H1 (cell line): Measurements from ENCODE around the gene ERI3. TPM values are rescaled to one million over a fixed set of nuclear protein-coding genes. Genes with fewer than 3 reads are reported as not detected.

Experiments used
- CTCF ChIA-PET: fragments of 300-600 bp; sonication (Branson Sonifier 250); formaldehyde crosslinking; loops from one replicate; lab custom pipeline; 2021; ENCODE audit not compliant: partially characterized antibody; lab: Charles Lee
- POLR2A ChIA-PET: fragments of 300-600 bp; sonication (Branson Sonifier 250); formaldehyde crosslinking; loops from one replicate; lab custom pipeline; 2021; ENCODE audit warnings: inconsistent platforms; ENCODE audit not compliant: partially characterized antibody; lab: Charles Lee
- DNase-seq, 2 experiments: peaks; one replicate each; pipeline versions ENCODE4 v3.0.0 to v3.0.0-alpha.2; 2010 to 2022; ENCODE audit warnings: low spot score in 2 of 2, low read depth in 1 of 2, mixed read lengths in 1 of 2
- FAIRE-seq: peaks from 2 replicates; lab custom pipeline; 2011; peaks lifted over from hg19 to GRCh38; lab: Jason Lieb, UNC
- H2AFZ ChIP-seq: 2 replicates; pipeline ENCODE4 v1.8.1; 2012; ENCODE audit warnings: low read length, inconsistent platforms
- H2AK5ac ChIP-seq: 2 replicates; pipeline ENCODE4 v1.6.1; 2013; ENCODE audit warnings: low read depth, low read length
- H2BK120ac ChIP-seq: replicated peaks from 2 replicates; pipeline ENCODE3; 2013; ENCODE audit warnings: low read depth, low read length, inconsistent platforms
- H2BK12ac ChIP-seq: 2 replicates; pipeline ENCODE4 v1.6.1; 2013; ENCODE audit warnings: low read depth, low read length
- H2BK15ac ChIP-seq: 2 replicates; pipeline ENCODE4 v1.6.1; 2013; ENCODE audit warnings: low read length
- H2BK20ac ChIP-seq: 2 replicates; pipeline ENCODE4 v1.6.1; 2013; ENCODE audit warnings: low read length
- H2BK5ac ChIP-seq: 2 replicates; pipeline ENCODE4 v1.6.1; 2013; ENCODE audit warnings: low read depth, low read length
- H3K14ac ChIP-seq: 2 replicates; pipeline ENCODE4 v1.6.1; 2013; ENCODE audit warnings: inconsistent platforms; ENCODE audit not compliant: insufficient read length
- H3K18ac ChIP-seq: 2 replicates; pipeline ENCODE4 v1.6.1; 2013; ENCODE audit warnings: low read length; ENCODE audit errors: extremely low read depth
- H3K23ac ChIP-seq: 2 replicates; pipeline ENCODE4 v1.6.1; 2013; ENCODE audit warnings: inconsistent platforms; ENCODE audit not compliant: insufficient read length
- H3K23me2 ChIP-seq: 2 replicates; pipeline ENCODE4 v1.6.1; 2013; ENCODE audit warnings: low read depth, low read length
- H3K27ac ChIP-seq: 2 replicates; pipeline ENCODE4 v1.6.1; 2011; ENCODE audit warnings: low read depth, low read length, inconsistent platforms
- H3K27me3 ChIP-seq, 4 experiments: replicated peaks in 1 of 4; 1 replicate in 1 of 4; 2 replicates in 3 of 4; pipeline versions ENCODE4 v1.6.1 to v1.8.1; 2011 to 2013; ENCODE audit warnings: low read length in 3 of 4, mild to moderate bottlenecking in 3 of 4, inconsistent platforms in 2 of 4, mixed read lengths in 2 of 4, moderate library complexity in 1 of 4; ENCODE audit not compliant: control insufficient read depth in 3 of 4, insufficient read depth in 3 of 4; ENCODE audit errors: extremely low read depth in 1 of 4
- H3K36me3 ChIP-seq, 4 experiments: 2 replicates each; pipeline versions ENCODE4 v1.6.1 to v1.8.1; 2011 to 2013; ENCODE audit warnings: mild to moderate bottlenecking in 4 of 4, low read length in 3 of 4, moderate library complexity in 2 of 4, control low read depth in 1 of 4, inconsistent platforms in 1 of 4; ENCODE audit not compliant: insufficient read depth in 4 of 4, control insufficient read depth in 2 of 4
- H3K4ac ChIP-seq: replicated peaks from 2 replicates; pipeline ENCODE3; 2013; ENCODE audit warnings: low read length, low read depth, mixed read lengths, inconsistent platforms; ENCODE audit not compliant: insufficient read length
- H3K4me1 ChIP-seq, 4 experiments: replicated peaks in 1 of 4; 1 replicate in 1 of 4; 2 replicates in 3 of 4; pipeline versions ENCODE4 v1.6.1 to v1.8.1; 2011 to 2013; ENCODE audit warnings: low read length in 3 of 4, inconsistent platforms in 2 of 4, mixed read lengths in 1 of 4; ENCODE audit not compliant: insufficient read depth in 4 of 4, control insufficient read depth in 3 of 4
- H3K4me2 ChIP-seq, 2 experiments: 2 replicates each; pipeline versions ENCODE4 v1.6.1 to v1.8.1; 2011 to 2013; ENCODE audit warnings: low read depth in 2 of 2, low read length in 2 of 2, control low read depth in 1 of 2, inconsistent platforms in 1 of 2, mild to moderate bottlenecking in 1 of 2; ENCODE audit not compliant: insufficient read depth in 1 of 2
- H3K4me3 ChIP-seq, 4 experiments: fragments of 200-600, 300-600 bp in 1 of 4; sonication (generic), shearing (Covaris generic), sonication (Bioruptor Twin) in 1 of 4; 2 replicates each; pipeline versions ENCODE4 v1.5.1 to v1.8.1; 2011 to 2016; ENCODE audit warnings: low read length in 4 of 4, low read depth in 3 of 4, control low read depth in 2 of 4, inconsistent platforms in 2 of 4, mild to moderate bottlenecking in 2 of 4, mixed read lengths in 1 of 4, moderate library complexity in 1 of 4; ENCODE audit not compliant: insufficient read depth in 2 of 4; ENCODE audit errors: extremely low read depth in 1 of 4
- H3K56ac ChIP-seq: replicated peaks from 2 replicates; pipeline ENCODE3; 2013; ENCODE audit warnings: low read depth, mild to moderate bottlenecking, mixed read lengths, low read length, inconsistent platforms; ENCODE audit not compliant: insufficient read length
- H3K79me1 ChIP-seq: 2 replicates; pipeline ENCODE4 v1.6.1; 2013; ENCODE audit warnings: low read depth, low read length, control low read depth
- H3K79me2 ChIP-seq, 2 experiments: 2 replicates each; pipeline versions ENCODE4 v1.6.1 to v1.8.1; 2012 to 2013; ENCODE audit warnings: low read length in 2 of 2, mild to moderate bottlenecking in 2 of 2, inconsistent platforms in 1 of 2; ENCODE audit not compliant: insufficient read depth in 2 of 2, control insufficient read depth in 1 of 2
- H3K9ac ChIP-seq, 4 experiments: replicated peaks in 1 of 4; 1 replicate in 1 of 4; 2 replicates in 3 of 4; pipeline versions ENCODE4 v1.6.1 to v1.8.1; 2011 to 2013; ENCODE audit warnings: low read depth in 3 of 4, low read length in 3 of 4, control low read depth in 2 of 4, mild to moderate bottlenecking in 2 of 4, moderate library complexity in 2 of 4, inconsistent platforms in 1 of 4; ENCODE audit errors: extremely low read depth in 1 of 4
- H3K9me3 ChIP-seq, 2 experiments: 2 replicates each; pipeline versions ENCODE4 v1.6.1 to v1.8.1; 2012 to 2013; ENCODE audit warnings: mild to moderate bottlenecking in 2 of 2, moderate library complexity in 2 of 2, control low read depth in 1 of 2, inconsistent platforms in 1 of 2, low read depth in 1 of 2, low read length in 1 of 2, mixed read lengths in 1 of 2; ENCODE audit not compliant: insufficient read depth in 2 of 2
- H4K20me1 ChIP-seq, 2 experiments: replicated peaks in 1 of 2; 2 replicates each; pipeline versions ENCODE3 to v1.8.1; 2011 to 2013; ENCODE audit warnings: inconsistent platforms in 2 of 2, low read length in 2 of 2, mild to moderate bottlenecking in 1 of 2; ENCODE audit not compliant: insufficient read depth in 2 of 2, control insufficient read depth in 1 of 2
- H4K5ac ChIP-seq: 2 replicates; pipeline ENCODE4 v1.6.1; 2013; ENCODE audit warnings: low read length, low read depth, mixed read lengths, inconsistent platforms; ENCODE audit not compliant: insufficient read length
- H4K8ac ChIP-seq: 2 replicates; pipeline ENCODE4 v1.8.0; 2013; ENCODE audit warnings: mild to moderate bottlenecking, moderate library complexity, low read length, inconsistent platforms; ENCODE audit not compliant: insufficient read depth; ENCODE audit errors: extremely low read depth
- H4K91ac ChIP-seq: replicated peaks from 2 replicates; pipeline ENCODE3; 2013; ENCODE audit warnings: low read length, mixed read lengths, inconsistent platforms; ENCODE audit not compliant: insufficient read length
- CEBPB ChIP-seq: IDR thresholded peaks from 2 replicates; pipeline ENCODE4 v1.6.1; 2012; ENCODE audit warnings: low read depth, low read length
- CREB1 ChIP-seq: IDR thresholded peaks from 2 replicates; pipeline ENCODE4 v1.6.1; 2012; ENCODE audit warnings: inconsistent platforms
- GABPA ChIP-seq: IDR thresholded peaks from 2 replicates; pipeline ENCODE4 v1.6.1; 2011; ENCODE audit warnings: mild to moderate bottlenecking, low read length, moderate library complexity, borderline replicate concordance; ENCODE audit not compliant: insufficient read depth
- JUN ChIP-seq: IDR thresholded peaks from 2 replicates; pipeline ENCODE4 v1.6.1; 2011; ENCODE audit warnings: low read depth, mild to moderate bottlenecking, improper control_type of control experiment, low read length
- NRF1 ChIP-seq: IDR thresholded peaks from 2 replicates; pipeline ENCODE4 v1.6.1; 2011; ENCODE audit warnings: mild to moderate bottlenecking, low read depth, low read length, improper control_type of control experiment
- POU5F1 ChIP-seq: IDR thresholded peaks from 2 replicates; pipeline ENCODE4 v1.6.1; 2011; ENCODE audit warnings: low read depth, mild to moderate bottlenecking, low read length, moderate library complexity
- RFX5 ChIP-seq: IDR thresholded peaks from 2 replicates; pipeline ENCODE4 v1.6.1; 2011; ENCODE audit warnings: low read depth, low read length, improper control_type of control experiment, borderline replicate concordance
- RNF2 ChIP-seq: fragments of 200-900, 300-1000 bp; sonication (generic); IDR thresholded peaks from 2 replicates; pipeline ENCODE4 v1.7.1; 2016; ENCODE audit warnings: borderline replicate concordance, low read depth, mild to moderate bottlenecking, antibody characterized with exemption, low read length; ENCODE audit not compliant: poor library complexity, severe bottlenecking; ENCODE audit errors: missing control alignments
- SP1 ChIP-seq: IDR thresholded peaks from 2 replicates; pipeline ENCODE4 v1.6.1; 2011; ENCODE audit warnings: low read depth, low read length
- SP4 ChIP-seq: IDR thresholded peaks from 2 replicates; pipeline ENCODE4 v1.6.1; 2012; ENCODE audit warnings: low read length, inconsistent platforms
- WGBS, 2 experiments: shearing (Covaris generic) in 1 of 2; methylation state at CpG; one replicate each; pipeline versions ENCODE4 v1.1.6 to v1.1.7; 2013 to 2015; ENCODE audit warnings: low lambda C conversion rate in 2 of 2, mixed read lengths in 2 of 2, inconsistent platforms in 1 of 2, low coverage in 1 of 2, missing lambda C conversion rate in 1 of 2; ENCODE audit not compliant: insufficient replicate concordance in 2 of 2, insufficient coverage in 1 of 2, insufficient read length in 1 of 2; ENCODE audit errors: extremely low coverage in 1 of 2, missing lambda C conversion rate in 1 of 2; 5-methylcytosine and 5-hydroxymethylcytosine counted together
- polyA plus RNA-seq, 7 experiments: library from polyadenylated mRNA; depleted of rRNA in 3 of 7; stranded (reverse) in 5 of 7; unstranded in 2 of 7; fragments of >200 nt in 5 of 7; fragments of 200-250 nt in 2 of 7; gene quantifications; 1 replicate in 5 of 7; 2 replicates in 1 of 7; 4 replicates in 1 of 7; pipeline versions ENCODE4 v1.2.1 to v1.2.3, GENCODE V29; 2011 to 2013; ENCODE audit warnings: missing spikeins in 2 of 7, mixed read lengths in 2 of 7
- total RNA-seq: library from RNA; stranded (reverse); fragmentation: NEBNext Ultra II Directional; extraction: Animal tissue kit (Norgen Biotek cat#: 25700); gene quantifications from 2 replicates; pipeline ENCODE4 v1.2.1, GENCODE V29; 2021
- TF ChIP-seq, protein P1 (sequence below): IDR thresholded peaks from 2 replicates; pipeline ENCODE4 v1.6.1; 2012; ENCODE audit warnings: inconsistent platforms

Gene ERI3
- total and polyA plus RNA-seq, 2 of the 8 experiments (the other 6 are each of a cell fraction or from before 2014, with no cell fraction given) = 81.1 to 199 TPM

- Histone ChIP-seq H3K4me1 (peaks cover 1 to 16% (median 10%) of the 10 kb centered on the region in 4 experiments; a peak in 6 of 7 replicates), H2BK20ac (no peak overlapping the region), H3K18ac (no peak overlapping the region), H2AFZ (no peak overlapping the region), H3K9me3 (no peaks in the 10 kb centered on the region), H3K79me2 (no peaks in the 10 kb centered on the region), H2BK12ac (no peak overlapping the region), H3K23ac (no peak overlapping the region), H2BK120ac (no peak overlapping the region), H4K8ac (peak overlapping the region; percentile 21), H3K79me1 (peaks cover 3% of the 10 kb centered on the region), H2BK5ac (0 out of 2 replicates have a peak overlapping the region, but pooled peaks have one; percentile 2), H2AK5ac (no peak overlapping the region; the same call in 1 of the 2 replicates), H3K27me3 (no peaks in the 10 kb centered on the region), H3K27ac (no peak overlapping the region), H4K20me1 (peaks cover 2 to 6% of the 10 kb centered on the region in 2 experiments), H3K4me2 (peak overlapping the region in 1 of 2 experiments; percentile 37; a peak in 1 of 4 replicates), H3K14ac (no peak overlapping the region), H3K36me3 (no peaks in the 10 kb centered on the region), H3K56ac (no peak overlapping the region), H3K4ac (no peak overlapping the region), H3K23me2 (no peaks in the 10 kb centered on the region), H4K5ac (no peak overlapping the region), H2BK15ac (no peak overlapping the region), H4K91ac (no peak overlapping the region), H3K9ac (no peak overlapping the region), H3K4me3 (no peak overlapping the region)
- DNase-seq (peak in 1 of 2 experiments; percentile 56), FAIRE-seq (no peak)
- ChIA-PET POLR2A (interaction anchor here (0.8 to 1.8 kb wide), 6 partner anchors 8 to 43 kb away, joined by 3 to 6 read pairs (median 4); no protein-coding TSS in a partner anchor), CTCF (interaction anchor here (0.9 to 7.9 kb wide), 11 partner anchors 11 to 315 kb away, joined by 3 to 33 read pairs (median 4); no protein-coding TSS in a partner anchor)
- WGBS, 2 experiments = 81 to 100% methylated on average over 1 to 26 of the region's 27 CpGs
- TF ChIP-seq CREB1 (no peak), SP4 (no peak), POU5F1 (no peak), SP1 (peak; percentile 75; the same call in 1 of the 2 replicates), RNF2 (no peak), CEBPB (no peak), JUN (no peak), NRF1 (0 out of 2 replicates have a peak, but pooled peaks have one; percentile 4), GABPA (no peak), RFX5 (no peak)
- TF ChIP-seq, protein P1, sequence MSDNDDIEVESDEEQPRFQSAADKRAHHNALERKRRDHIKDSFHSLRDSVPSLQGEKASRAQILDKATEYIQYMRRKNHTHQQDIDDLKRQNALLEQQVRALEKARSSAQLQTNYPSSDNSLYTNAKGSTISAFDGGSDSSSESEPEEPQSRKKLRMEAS = no peak
Observed at GRCh38 chr1:44261171-44261817, 93.8 kb downstream of the ERI3 start.
